Activated CD4-positive, alpha-beta T cell treated with anti-CD3 and anti-CD28 coated beads, Interleukin-2, amount 10 ng/mL, durations not matched to agents 7 days and 5 days (primary cell): ENCODE data around the gene UNC119B. TPM values are rescaled to one million over a fixed set of nuclear protein-coding genes. Genes with fewer than 3 reads are reported as not detected.

Source experiments
- CTCF ChIA-PET: fragments of 350-600 bp; sonication (Branson Sonifier 250); formaldehyde crosslinking; loops from one replicate; lab custom pipeline; 2021; ENCODE audit warnings: antibody characterized with exemption; lab: Charles Lee
- POLR2A ChIA-PET: fragments of 350-600 bp; sonication (Branson Sonifier 250); formaldehyde crosslinking; loops from one replicate; lab custom pipeline; 2021; ENCODE audit warnings: antibody characterized with exemption; lab: Charles Lee
- DNase-seq: peaks from one replicate; pipeline ENCODE4 v3.0.0-alpha.2; 2020
- H3K27ac Mint-ChIP-seq: one replicate; pipeline ENCODE4 v1.8.0; 2021; ENCODE audit warnings: mild to moderate bottlenecking, moderate library complexity, mixed read lengths
- H3K27me3 Mint-ChIP-seq: one replicate; pipeline ENCODE4 v1.8.0; 2021; ENCODE audit warnings: mixed read lengths
- H3K36me3 Mint-ChIP-seq: one replicate; pipeline ENCODE4 v1.8.0; 2021; ENCODE audit warnings: low read depth, mixed read lengths
- H3K4me1 Mint-ChIP-seq: one replicate; pipeline ENCODE4 v1.8.0; 2021; ENCODE audit warnings: mixed read lengths
- H3K4me3 Mint-ChIP-seq: one replicate; pipeline ENCODE4 v1.8.0; 2021; ENCODE audit warnings: mild to moderate bottlenecking, moderate library complexity, mixed read lengths
- H3K9me3 Mint-ChIP-seq: one replicate; pipeline ENCODE4 v1.8.0; 2021; ENCODE audit warnings: mixed read lengths
- total RNA-seq, 2 experiments: library from RNA; stranded (reverse); gene quantifications; one replicate each; pipeline ENCODE4 v1.2.3, GENCODE V29; 2021

The UNC119B gene
- total RNA-seq, 2 experiments from 2014 or later: 18.3 to 21.7 TPM

DNA sequence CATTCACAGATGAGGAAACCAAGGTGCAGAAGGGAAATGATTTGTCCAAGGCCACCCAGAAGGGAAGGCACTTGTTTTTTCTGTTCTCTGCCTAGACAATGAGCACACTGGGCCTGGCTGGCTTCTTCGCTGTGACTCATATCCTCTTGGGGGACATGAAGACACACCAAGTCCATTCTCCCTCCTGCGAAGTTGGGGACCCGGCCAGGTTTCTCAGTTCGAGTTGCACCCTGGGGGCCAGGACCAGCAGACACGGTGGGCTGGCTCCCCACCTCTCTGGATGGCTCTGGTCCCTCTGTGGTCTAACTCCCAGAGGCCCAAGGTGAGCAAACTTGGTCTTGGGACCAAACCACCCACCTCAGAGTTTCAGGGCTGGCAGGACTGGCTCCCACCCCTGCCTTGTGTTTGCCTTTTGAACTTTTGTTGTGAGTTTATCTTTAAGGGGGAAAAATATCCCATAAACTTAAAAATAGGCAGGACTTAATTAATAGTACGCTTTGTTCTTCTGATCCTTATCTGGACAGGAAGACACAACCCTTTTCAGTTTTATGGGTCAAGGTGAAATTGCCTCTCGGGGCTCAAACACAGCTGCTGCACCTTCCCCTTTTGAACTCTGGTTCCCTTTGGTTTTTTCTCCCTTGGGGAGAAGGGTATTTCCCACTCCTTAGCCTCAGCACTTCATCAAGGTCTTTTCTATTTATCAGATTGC, 32.3 kb upstream of the UNC119B start:
- DNase-seq: peak; percentile 10
- Mint-ChIP-seq H3K9me3 (no peaks in the 10 kb centered on the region), H3K27me3 (peaks cover 5% of the 10 kb centered on the region), H3K27ac (peak overlapping the region; percentile 76), H3K4me3 (no peak overlapping the region), H3K4me1 (peaks cover 20% of the 10 kb centered on the region), H3K36me3 (no peaks in the 10 kb centered on the region)
- ChIA-PET POLR2A (no interaction called here), CTCF (interaction anchor here (1.2 to 2.5 kb wide), 3 partner anchors 17 to 96 kb away, joined by 3 to 10 read pairs (median 5); no protein-coding TSS in a partner anchor)

DNA sequence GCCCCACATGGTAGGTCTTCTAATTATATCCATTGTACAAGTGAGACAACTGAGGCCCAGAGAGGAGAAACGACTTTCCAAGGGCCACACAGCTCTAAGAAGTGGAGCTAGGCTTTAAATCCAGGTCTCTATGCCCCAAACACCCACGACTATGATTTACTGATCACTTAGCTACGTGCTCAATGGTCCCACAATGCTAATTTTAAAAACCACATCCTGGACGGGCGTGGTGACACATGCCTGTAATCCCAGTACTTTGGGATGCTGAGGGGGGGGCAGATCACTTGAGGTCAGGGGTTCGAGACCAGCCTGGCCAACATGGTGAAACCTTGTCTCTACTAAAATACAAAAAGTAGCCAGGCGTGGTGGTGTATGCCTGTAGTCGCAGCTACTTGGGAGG, 31.7 kb upstream of the UNC119B start:
- Mint-ChIP-seq H3K4me3 (no peak overlapping the region), H3K27me3 (peaks cover 5% of the 10 kb centered on the region), H3K4me1 (peaks cover 20% of the 10 kb centered on the region), H3K9me3 (no peaks in the 10 kb centered on the region), H3K36me3 (no peaks in the 10 kb centered on the region), H3K27ac (peak overlapping the region; percentile 57)
- no peak for DNase-seq
- ChIA-PET CTCF (interaction anchor here (1.2 to 2.5 kb wide), 3 partner anchors 17 to 96 kb away, joined by 3 to 10 read pairs (median 5); no protein-coding TSS in a partner anchor), POLR2A (interaction anchor here (0.6 kb wide), 1 partner anchor 105 kb away, joined by 4 read pairs; no protein-coding TSS in a partner anchor)

DNA sequence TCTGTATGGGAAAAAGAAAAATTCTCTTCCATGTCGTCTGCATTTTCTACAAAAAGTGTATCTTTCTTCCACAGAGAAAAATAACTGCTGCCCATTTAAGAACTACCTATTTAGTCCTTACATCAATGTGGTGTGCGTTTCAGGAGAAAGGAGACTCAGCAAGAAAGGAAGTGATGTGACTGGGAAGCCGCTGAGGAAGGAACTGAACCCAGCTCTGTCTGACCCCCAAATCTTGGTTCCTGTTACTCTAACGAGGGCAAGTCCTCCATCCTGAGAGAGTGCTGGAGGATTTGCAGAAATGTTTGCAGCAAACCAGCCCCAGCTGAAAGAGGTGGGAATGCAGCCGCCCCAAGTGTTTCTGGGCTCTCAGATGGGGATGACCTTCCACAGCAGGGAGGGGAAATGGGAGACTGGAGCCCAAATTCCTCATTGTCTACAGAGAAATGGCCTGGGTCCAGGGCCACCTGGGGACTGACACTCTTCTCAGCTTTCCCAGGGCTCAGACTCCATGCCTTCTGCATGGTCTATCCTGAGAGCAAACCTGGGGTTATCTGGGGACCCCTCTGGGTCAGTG, 30.0 kb upstream of the UNC119B start:
- Mint-ChIP-seq H3K9me3 (no peaks in the 10 kb centered on the region), H3K4me1 (peaks cover 28% of the 10 kb centered on the region), H3K4me3 (no peak overlapping the region), H3K27me3 (peaks cover 4% of the 10 kb centered on the region), H3K36me3 (no peaks in the 10 kb centered on the region), H3K27ac (no peak overlapping the region)
- no peak for DNase-seq
- ChIA-PET CTCF (interaction anchor here (0.6 to 2.5 kb wide), 3 partner anchors 15 to 1319 kb away, joined by 4 to 10 read pairs (median 5); no protein-coding TSS in a partner anchor), POLR2A (no interaction called here)

DNA sequence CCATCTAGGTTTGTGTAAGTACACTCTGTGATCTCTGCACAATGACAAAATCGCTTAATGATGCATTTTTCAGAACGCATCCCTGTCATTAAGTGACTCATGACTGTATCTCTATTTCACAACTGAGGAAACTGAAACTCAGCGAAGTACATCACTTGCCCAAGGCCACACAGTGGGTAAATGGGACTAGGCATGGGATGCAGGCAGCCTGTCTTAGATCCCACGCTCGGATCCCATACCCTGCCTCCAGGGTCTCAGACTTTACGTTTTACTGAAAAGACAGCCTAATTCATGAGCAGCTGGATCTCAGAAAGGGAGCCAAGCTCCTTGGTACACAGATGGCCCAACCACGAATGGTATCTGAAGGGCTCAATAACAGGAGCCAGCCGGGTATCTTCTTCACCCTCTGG, 25.7 kb upstream of the UNC119B start:
- Mint-ChIP-seq H3K27ac (peak overlapping the region; percentile 71), H3K4me1 (peaks cover 36% of the 10 kb centered on the region), H3K9me3 (no peaks in the 10 kb centered on the region), H3K27me3 (no peaks in the 10 kb centered on the region), H3K36me3 (no peaks in the 10 kb centered on the region), H3K4me3 (peak overlapping the region; percentile 86)
- POLR2A ChIA-PET: no interaction called here
- DNase-seq: no peak
- CTCF ChIA-PET: interaction anchor here (0.8 kb wide), 1 partner anchor 35 kb away, joined by 3 read pairs; no protein-coding TSS in a partner anchor

DNA sequence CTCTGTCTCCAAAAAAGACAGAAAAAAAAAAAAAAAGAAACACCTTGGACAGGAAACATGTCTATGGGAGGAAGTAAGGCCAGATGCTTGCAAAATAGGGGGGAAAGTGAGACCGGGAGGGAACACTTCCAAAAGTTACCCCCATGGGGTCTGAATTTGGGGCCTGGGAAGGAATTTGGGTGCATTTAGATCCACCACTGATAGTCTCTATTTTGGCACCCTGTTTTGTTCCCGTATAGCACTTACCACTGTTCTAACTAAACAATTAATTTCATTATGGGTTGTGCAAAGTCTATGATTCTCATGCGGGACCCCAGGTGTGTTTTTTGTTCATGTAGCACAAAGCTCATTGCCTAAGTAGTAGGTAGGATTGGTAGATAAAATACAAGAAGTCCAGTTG, 24.7 kb upstream of the UNC119B start:
- ChIA-PET CTCF (interaction anchor here (0.8 kb wide), 1 partner anchor 9 kb away, joined by 3 read pairs; no protein-coding TSS in a partner anchor), POLR2A (interaction anchor here (0.6 kb wide), 1 partner anchor 27 kb away, joined by 4 read pairs; no protein-coding TSS in a partner anchor)
- Mint-ChIP-seq H3K27ac (peak overlapping the region; percentile 31), H3K27me3 (no peaks in the 10 kb centered on the region), H3K4me3 (peak overlapping the region; percentile 86), H3K36me3 (no peaks in the 10 kb centered on the region), H3K4me1 (peaks cover 42% of the 10 kb centered on the region), H3K9me3 (no peaks in the 10 kb centered on the region)
- no peak for DNase-seq

DNA sequence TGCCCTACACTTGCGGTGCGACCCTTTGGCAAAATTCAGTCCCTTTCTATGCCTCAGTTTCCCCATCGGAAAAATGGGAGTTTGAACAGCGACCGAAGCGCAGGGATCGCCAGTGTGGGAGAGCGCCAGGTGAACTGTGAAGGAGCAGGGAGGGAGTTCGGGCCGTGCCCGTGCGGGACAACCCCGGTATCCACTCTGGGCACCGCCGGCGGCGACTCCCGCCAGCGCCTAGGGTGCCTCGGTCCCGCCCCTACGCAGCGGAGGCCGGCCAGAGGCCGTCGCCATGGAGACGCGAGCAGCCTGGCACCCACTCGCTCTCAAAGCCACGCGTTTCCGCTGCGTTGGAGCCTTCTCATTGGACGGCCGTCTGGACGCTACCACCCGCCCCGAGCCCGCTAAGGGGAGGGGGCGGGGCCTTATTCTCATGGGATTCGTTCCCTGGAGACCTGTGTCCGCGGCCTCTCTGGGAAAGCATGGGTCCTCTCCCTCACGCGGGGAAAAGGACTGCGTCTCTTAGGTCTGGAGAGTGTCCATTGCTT, 24.0 kb upstream of the UNC119B start:
- peak overlapping the region; percentile 97 for H3K27ac Mint-ChIP-seq
- no peaks in the 10 kb centered on the region for H3K27me3 Mint-ChIP-seq
- no peaks in the 10 kb centered on the region for H3K9me3 Mint-ChIP-seq
- H3K4me1 Mint-ChIP-seq: peaks cover 48% of the 10 kb centered on the region
- H3K36me3 Mint-ChIP-seq: no peaks in the 10 kb centered on the region
- peak overlapping the region; percentile 86 for H3K4me3 Mint-ChIP-seq
- POLR2A ChIA-PET: no interaction called here
- DNase-seq: peak; percentile 98
- CTCF ChIA-PET: interaction anchor here (0.6 to 1.0 kb wide), 2 partner anchors 37 to 50 kb away, joined by 3 to 9 read pairs; no protein-coding TSS in a partner anchor

DNA sequence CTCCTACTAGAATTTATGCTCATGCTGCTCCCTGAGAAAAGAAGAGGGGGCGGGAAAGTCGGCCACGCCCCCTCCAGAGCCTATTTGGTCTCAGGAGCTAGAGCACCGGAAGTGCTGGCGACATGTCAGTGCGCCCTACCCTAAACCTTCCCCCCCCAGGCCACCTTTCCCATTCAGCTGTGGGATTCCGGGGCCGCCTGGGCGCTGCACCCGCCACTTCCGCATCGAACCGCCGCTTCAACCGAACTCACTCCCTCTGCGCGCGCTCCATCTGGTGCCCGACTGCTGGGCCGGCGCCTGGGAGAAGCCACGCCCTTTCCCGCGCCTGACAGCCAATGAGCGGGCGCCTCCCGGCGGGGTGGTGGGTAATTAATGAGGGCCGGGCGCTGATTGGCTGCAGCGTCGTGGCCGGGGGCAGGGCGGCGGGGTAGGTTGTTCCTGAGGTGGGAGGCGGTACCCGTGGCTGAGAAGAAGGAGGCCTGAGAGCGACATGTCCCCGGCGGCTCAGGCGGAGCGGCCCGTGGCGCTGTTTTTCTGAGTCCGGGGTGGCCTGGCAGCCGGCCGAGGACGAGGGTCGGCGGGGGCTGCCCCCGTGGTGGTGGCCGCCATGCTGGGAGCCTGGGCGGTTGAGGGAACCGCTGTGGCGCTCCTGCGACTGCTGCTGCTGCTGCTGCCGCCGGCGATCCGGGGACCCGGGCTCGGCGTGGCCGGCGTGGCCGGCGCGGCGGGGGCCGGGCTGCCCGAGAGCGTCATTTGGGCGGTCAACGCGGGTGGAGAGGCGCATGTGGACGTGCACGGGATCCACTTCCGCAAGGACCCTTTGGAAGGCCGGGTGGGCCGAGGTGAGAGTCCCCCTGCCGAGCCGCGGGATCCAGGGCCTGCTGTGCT, 23.3 kb upstream of the UNC119B start, which contains the start of gene MLEC:
MLEC (plus strand) TSS at position 460 of the 888 bp plus-strand sequence; CDS start at position 608, 148 bp downstream.
- H3K9me3 Mint-ChIP-seq: no peaks in the 10 kb centered on the region
- H3K4me3 Mint-ChIP-seq: peak within 1 kb of the TSS; percentile 89
- H3K4me1 Mint-ChIP-seq: peaks cover 54% of the 10 kb centered on the region
- H3K27ac Mint-ChIP-seq: peak within 1 kb of the TSS; percentile 97
- POLR2A ChIA-PET: no interaction called here
- H3K36me3 Mint-ChIP-seq: no peaks in the 10 kb centered on the region
- CTCF ChIA-PET: interaction anchor here (0.6 to 1.4 kb wide), 3 partner anchors 23 to 49 kb away, joined by 3 to 9 read pairs (median 3); partner anchors contain the start of gene UNC119B
- DNase-seq: peak; percentile 99
- H3K27me3 Mint-ChIP-seq: no peaks in the 10 kb centered on the region

DNA sequence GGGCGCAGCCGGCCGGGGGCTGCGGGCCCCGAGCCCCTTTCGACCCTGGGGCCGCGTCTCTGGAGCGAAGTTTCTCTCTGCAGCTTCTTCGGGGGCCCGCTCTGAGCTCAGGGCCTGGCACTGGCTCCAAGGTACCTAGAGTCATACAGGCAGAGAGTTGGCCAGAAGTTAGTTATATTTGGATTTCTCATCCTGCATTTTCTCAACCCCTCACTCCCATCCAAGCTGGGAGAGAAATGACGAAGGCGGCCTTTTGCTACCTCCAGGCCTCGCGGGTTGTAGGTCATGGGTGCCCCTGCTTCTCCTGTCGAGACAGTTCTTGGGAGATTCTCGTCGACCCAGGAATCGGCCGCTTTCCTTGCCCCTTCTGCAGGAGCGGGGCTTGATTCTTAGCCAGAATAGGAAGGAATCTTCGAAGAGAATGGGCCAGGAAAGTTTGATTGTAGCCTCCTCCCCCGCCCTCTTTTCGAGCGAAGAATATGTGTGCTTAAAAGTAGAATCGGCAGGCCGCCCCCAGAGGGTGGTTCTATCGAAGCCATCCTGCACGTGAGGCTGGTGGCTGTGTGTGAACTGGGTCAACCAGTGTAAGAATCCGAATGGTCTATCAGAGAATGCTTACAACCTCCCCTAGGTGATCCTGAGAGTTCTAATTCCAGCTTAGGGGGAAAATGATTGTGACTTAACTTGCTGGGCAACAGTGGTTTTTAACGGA, 22.5 kb upstream of the UNC119B start:
- H3K4me1 Mint-ChIP-seq: peaks cover 62% of the 10 kb centered on the region
- ChIA-PET POLR2A (no interaction called here), CTCF (interaction anchor here (1.4 to 1.7 kb wide), 2 partner anchors 10 to 22 kb away, joined by 3 to 5 read pairs; partner anchors contain the start of gene UNC119B)
- peak; percentile 50 for DNase-seq
- H3K27me3 Mint-ChIP-seq: no peaks in the 10 kb centered on the region
- peak overlapping the region; percentile 66 for H3K27ac Mint-ChIP-seq
- peaks cover 5% of the 10 kb centered on the region for H3K36me3 Mint-ChIP-seq
- H3K4me3 Mint-ChIP-seq: peak overlapping the region; percentile 89
- H3K9me3 Mint-ChIP-seq: no peaks in the 10 kb centered on the region

DNA sequence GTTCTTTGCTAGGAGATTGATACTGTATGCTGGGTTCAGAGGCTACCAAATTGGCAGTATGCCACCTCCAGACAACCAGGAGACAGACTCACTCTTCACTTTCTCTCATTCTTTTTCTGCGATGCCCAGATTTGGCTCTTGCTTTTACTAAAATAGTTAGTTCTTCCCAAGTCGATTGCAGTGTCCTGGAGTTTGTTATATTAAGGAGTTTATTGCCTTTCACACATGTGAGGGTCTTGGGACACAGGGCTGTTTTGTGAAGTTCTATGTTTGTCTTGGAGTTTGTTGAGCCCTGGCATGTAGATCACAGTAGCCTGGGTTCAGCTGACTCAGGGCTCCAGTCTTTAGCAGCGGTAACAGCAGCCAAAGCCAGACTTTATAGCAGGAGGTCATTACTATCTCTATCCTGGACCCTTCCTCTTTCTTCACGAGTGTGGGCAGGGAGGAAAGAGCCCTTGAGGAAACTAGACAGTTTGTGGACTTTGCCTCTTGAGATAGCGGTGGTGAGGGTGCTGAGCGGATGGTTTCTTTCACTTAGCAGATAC, 21.7 kb upstream of the UNC119B start:
- POLR2A ChIA-PET: interaction anchor here (0.6 kb wide), 1 partner anchor 690 kb away, joined by 3 read pairs; no protein-coding TSS in a partner anchor

DNA sequence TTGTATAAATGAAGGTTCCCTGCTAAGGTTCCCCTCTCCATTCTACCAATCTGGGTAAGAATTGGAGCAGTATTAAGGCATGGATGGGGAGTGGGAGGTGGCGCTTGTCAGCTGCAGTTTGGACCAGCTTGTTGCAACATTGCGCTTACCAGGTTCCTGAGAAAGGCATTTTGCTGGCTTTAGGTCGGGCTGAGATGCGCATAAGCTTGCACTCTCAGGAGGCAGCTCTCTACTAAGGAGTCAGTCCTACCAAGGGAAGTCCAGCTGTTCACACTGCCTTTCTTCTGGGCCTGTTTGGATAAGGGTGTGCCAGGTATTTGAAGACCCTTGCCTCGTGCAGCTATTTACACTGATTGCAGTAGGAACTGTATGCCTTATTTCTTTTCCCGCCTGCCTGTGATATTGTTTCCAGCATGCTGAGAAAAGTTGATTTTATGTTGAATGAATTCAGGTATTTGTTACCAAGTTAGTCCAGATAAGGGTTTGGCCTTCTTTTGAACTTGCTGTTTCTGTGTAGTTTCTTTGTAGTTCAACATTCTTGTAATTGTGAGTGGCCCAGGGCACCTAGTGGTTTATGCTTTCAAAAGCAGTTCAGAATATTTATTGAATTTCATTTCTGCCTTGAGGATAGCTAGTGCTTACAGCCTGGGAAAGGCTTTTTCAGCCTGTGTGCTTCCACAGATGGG, 20.7 kb upstream of the UNC119B start:
- POLR2A ChIA-PET: interaction anchor here (0.6 kb wide), 1 partner anchor 689 kb away, joined by 3 read pairs; no protein-coding TSS in a partner anchor
- no peaks in the 10 kb centered on the region for H3K27me3 Mint-ChIP-seq
- CTCF ChIA-PET: interaction anchor here (0.9 to 1.6 kb wide), 3 partner anchors 9 to 137 kb away, joined by 3 to 6 read pairs (median 3); no protein-coding TSS in a partner anchor
- no peak for DNase-seq
- no peaks in the 10 kb centered on the region for H3K9me3 Mint-ChIP-seq
- H3K36me3 Mint-ChIP-seq: peaks cover 14% of the 10 kb centered on the region
- peaks cover 71% of the 10 kb centered on the region for H3K4me1 Mint-ChIP-seq
- H3K4me3 Mint-ChIP-seq: peak overlapping the region; percentile 89
- no peak overlapping the region for H3K27ac Mint-ChIP-seq

More for the DNA sequence above, 21.7 kb upstream of the UNC119B start:
- H3K4me1 Mint-ChIP-seq: peaks cover 71% of the 10 kb centered on the region
- peak overlapping the region; percentile 89 for H3K4me3 Mint-ChIP-seq
- H3K27ac Mint-ChIP-seq: peak overlapping the region; percentile 74
- no peaks in the 10 kb centered on the region for H3K9me3 Mint-ChIP-seq
- DNase-seq: peak; percentile 14
- CTCF ChIA-PET: interaction anchor here (1.4 to 1.7 kb wide), 2 partner anchors 9 to 21 kb away, joined by 3 to 5 read pairs; partner anchors contain the start of gene UNC119B
- H3K36me3 Mint-ChIP-seq: peaks cover 8% of the 10 kb centered on the region
- H3K27me3 Mint-ChIP-seq: no peaks in the 10 kb centered on the region
